ENCODE measurements around the gene WWP2.
"Not testable (repeated sequence)": the region's sequence is repeated elsewhere in the genome, so short reads cannot be mapped to it uniquely, and the experiment has no call there.

WWP2 gene

DNA sequence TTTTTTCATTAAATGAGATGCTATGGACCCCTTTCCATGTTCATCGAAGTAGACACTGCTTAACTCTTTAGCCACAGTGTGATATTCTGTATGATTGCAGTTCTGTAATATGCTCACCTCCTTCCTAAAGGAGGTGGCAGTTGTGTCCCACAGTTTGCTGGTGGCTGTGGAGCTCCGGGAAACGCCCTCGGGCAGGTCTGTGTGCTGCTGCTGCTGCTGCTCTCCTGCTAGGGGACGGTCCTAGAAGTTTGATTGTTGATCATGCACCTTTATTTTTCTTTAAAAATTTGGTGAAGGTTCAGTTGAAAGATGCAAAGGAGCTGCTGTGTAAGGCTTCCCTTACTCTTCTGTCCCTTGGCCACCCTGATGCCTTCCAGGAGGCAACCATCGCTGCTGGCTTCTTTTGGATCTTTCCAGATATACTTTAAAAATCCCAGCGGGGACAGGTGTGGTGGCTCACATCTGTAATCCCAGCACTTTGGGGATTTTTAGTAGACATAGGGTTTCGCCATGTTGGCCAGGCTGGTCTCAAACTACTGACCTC is 180.6 kb downstream of the WWP2 start:
- DNase-seq (ENCODE audit: low read depth in 2 of 2), result no peak

DNA sequence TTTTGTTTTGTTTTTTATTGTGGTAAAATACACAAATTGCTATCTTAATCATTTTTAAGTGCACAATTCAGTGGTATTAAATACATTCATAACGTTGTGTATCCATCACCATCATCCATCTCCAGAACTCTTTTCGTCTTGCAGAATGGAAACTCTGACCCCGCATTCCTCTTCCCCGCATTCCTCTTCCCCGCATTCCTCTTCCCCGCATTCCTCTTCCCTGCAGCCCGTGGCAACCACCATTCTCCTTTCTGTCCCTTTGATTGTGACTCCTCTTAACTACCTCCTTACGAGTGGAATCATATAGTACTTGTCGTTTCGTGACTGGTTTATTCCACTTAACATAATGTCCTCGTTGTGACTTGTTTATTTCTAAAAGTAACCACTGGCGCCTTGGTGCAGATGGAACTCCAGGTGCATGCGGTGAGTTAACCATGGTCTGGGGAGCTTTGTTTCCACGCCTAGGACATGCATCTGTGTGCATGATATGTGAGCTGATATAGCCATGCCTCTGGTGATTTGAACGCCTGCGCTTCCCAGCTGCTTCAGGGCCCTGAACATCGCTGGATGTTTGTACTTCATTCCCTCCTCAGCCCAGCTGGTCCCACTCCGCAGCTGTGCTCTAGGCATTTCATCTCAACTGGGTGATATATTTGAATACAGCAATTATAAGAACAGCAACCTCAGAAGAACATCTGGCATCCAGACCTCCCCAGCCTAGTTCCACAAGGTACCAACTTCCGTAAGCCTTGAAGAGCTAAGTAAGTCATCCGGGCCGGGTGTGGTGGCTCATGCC is 181.3 kb downstream of the WWP2 start:
- not testable (repeated sequence) for DNase-seq (ENCODE audit: low read depth in 2 of 2)

DNA sequence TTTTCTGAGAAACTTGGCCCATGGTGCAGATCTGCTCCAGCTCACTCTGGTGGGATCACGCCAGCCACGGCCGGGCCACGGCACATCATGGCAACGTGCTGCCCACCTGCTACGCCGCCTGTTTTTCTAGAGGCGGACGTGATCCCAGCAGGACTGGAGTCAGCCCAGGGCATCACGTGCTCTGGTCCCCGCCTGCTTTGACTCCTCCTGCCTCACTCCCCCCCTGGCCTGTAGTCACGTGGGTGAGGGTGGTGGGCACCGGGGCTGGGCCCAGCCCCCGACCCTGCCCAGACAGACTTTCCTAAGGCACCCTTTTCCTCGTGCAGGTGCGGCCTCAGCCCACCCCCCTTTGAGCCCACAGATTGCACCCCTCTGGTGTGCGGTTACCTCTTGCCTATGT is 188.3 kb downstream of the WWP2 start:
- DNase-seq (ENCODE audit: low read depth in 2 of 2), result not testable (repeated sequence)

DNA sequence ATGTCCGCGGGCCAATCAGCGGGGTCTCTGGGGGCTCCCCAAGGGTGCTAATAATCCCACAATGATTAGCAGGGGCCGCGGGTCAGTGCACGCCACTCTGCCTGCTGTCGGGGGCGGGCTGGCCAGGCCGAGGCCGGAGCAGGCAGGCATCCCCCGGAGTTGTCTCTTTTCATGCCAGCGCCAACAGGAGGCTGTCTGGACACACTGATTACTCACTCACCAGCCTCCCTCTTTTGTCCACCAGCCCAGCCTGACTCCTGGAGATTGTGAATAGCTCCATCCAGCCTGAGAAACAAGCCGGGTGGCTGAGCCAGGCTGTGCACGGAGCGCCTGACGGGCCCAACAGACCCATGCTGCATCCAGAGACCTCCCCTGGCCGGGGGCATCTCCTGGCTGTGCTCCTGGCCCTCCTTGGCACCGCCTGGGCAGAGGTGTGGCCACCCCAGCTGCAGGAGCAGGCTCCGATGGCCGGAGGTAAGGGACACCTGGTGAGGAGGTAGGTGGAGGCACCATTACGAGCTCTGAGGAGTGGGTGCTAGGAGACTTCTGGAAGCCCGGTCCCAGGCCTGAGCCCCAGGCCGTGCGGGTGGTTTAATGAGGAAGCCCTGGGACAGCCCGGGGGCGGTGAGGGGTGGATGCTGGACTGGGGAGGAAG is 189.0 kb downstream of the WWP2 start, which contains the start of gene CLEC18A:
CLEC18A (plus strand) TSS at position 318 of the 655 bp plus-strand sequence; CDS start at position 351, 33 bp downstream.
- DNase-seq (ENCODE audit: low read depth in 2 of 2), result not testable (repeated sequence)

DNA sequence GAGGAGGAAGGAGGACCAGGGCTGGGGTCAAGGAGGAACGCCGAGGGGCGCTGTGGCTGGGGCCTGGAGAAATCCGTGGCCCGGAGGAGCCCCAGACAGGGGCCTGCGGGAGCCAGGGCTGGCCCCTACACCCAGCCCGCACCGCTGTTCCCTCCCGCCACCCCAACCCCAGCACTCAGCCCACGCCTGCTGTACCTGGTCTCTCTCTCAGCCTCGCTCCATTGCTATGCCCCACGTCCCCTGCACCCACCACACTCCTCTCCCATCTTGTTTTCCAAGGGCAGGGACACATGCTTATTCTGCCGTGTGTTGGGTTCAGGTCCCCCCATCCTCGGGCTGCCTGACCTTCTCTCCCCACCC is 189.5 kb downstream of the WWP2 start:
- not testable (repeated sequence) for DNase-seq (ENCODE audit: low read depth in 2 of 2)

DNA sequence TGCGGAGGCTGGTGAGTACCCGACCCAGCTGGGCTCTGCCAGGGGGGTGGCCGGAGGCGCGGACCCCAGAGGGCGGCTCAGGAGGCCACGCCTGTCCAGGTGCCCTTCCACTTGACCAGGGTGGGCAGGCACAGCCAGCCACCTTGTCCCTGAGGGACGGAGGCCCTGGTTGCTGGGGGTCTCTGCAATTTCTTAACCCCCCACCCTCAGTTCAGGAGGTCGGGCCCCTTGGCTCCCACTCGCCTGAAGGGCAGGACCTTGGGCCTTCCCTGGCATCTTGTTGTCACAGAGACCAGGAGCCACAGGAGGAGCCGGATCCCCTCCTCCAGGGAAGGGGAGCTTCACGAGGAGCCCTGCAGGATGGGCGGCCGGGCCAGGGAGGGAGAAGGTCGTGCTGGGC is 190.0 kb downstream of the WWP2 start:
- not testable (repeated sequence) for DNase-seq (ENCODE audit: low read depth in 2 of 2)

DNA sequence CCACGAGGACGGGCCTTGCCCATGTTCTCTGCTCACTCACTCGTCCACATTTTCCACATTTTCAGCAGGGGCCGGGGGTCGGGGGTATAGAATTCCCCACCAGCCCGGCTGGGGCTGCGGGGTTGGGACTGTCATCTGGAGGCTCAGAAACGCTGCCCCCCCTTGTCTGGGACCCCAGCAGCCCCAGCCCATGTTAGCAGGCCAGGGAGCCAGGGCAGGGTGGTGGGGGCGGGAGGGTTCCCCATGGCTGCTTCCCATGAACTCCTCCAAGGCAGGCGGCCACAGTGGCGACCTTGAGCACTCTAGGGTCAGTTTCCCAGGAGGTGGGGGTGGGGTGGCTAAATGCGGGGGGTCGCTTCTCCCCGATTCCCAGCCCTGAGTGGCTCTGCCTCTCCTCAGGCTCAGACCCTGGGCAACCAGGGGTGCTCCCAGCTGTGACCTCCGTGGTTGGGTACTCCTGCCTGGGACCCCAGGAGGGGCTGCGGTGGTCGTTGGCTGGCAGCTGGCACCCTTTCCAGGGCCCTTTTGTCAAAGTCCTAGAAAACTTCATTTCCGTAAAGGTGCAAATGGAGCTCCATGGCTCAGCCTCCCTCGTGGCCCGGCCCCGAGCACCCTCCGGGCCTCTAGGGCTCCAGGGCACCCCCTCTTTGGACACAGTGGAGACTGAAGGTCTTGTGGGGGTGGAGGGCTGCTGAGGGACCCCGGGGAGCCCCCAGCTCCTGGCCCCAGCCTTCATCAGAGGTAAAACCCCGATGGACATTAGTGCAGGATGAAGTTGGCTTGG is 190.6 kb downstream of the WWP2 start:
- DNase-seq (ENCODE audit: low read depth in 2 of 2), result not testable (repeated sequence)

DNA sequence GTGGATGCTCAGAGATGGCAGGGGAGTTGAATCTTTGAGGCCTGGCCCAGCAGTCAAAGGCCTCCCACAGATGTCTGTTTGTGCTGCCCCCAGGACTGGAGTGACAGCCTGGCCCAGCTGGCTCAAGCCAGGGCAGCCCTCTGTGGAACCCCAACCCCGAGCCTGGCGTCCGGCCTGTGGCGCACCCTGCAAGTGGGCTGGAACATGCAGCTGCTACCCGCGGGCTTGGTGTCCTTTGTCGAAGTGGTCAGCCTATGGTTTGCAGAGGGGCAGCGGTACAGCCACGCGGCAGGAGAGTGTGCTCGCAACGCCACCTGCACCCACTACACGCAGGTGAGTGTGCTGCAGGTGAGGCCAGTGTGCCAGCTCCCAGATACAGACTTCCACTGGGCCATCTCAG is 192.1 kb downstream of the WWP2 start:
- not testable (repeated sequence) for DNase-seq (ENCODE audit: low read depth in 2 of 2)

DNA sequence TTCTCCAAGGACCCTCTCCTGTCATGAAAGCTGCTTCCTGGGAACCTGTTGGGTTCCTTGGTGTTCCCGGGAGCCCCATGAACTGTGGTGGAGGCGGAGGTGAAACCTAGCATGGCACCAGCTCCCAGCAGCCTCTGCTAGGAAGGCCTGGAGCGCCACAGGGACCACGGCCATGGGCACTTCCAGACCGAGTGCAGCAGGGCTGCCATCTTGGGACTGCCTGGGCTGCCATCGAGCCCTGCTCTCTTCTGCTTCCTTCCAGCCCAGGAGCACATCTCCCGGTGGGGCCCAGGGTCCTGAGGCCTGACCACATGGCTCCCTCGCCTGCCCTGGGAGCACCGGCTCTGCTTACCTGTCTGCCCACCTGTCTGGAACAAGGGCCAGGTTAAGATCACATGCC is 201.2 kb downstream of the WWP2 start:
- DNase-seq (ENCODE audit: low read depth in 2 of 2), result not testable (repeated sequence)

DNA sequence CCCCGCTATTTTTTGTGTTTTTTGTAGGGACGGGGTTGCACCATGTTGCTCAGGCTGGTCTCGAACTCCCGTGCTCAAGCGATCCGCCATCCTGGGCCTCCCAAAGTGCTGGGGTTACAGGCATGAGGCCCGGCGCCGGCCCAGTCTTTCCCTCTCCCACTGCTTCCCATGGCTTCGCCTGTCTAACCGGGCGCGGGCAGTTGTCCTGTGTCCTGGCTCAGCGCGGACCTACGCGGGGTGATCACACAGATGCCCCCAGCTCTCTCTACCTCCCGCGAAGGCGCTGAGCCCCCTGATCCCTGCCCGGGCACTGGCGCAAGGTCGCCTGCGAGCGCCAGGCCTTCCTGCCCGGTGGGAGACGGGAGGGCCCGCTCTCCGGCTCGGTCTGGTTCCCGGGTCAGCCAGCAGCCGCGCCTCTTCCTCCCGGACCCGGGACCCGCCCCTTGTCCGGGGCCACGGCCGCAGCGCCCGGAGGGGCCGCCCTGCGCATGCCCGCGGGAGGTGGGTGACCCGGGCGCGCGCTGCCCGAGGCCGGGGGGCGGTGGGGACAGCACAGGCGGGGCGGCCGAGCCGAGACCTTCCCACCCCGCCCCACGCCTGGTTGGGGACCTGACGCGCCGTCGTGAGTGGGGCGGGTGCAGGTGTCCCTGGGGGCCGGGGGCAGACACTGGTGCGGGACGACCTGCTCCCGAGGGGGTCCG is 203.0 kb downstream of the WWP2 start:
- not testable (repeated sequence) for DNase-seq (ENCODE audit: low read depth in 2 of 2)

DNA sequence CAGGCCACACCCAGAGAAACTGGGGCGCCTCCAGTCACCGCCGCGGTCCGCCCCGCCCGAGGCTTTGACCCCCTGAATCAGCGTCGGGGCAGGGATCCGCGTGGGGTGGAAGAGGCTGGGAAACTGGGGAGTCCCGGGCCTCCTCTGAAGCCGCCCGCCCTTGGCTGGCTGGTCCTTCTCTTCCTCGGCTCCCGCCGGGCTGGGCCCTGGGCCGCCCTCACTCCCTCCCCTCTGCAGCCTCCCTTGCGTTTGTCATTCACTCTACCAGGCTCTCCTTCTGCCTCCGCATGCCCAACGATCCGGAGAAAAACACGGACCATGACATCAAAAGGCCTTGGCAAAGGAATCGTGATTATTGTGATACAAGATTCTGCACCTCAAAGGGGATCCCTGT is 203.5 kb downstream of the WWP2 start:
- DNase-seq (ENCODE audit: low read depth in 2 of 2), result not testable (repeated sequence)

DNA sequence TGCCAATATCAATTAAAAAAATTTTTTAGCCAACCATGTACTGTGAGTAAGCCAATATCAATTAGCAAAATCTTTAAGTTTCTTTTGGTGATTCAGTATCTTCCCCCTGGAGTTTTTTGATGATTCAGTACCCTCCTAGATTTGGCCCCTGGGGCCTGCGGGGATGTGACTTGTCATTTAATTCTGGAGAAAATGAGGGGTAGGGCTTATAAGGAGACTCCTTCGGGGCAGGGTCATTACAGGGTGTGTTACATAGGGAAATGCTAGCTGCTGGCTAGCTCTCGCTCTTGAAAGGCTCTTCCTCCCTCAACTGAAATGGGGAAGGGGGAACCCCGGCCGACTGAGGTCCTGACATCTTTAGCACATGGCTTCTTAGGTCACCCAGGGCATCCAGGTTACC is 205.6 kb downstream of the WWP2 start:
- DNase-seq (ENCODE audit: low read depth in 2 of 2), result not testable (repeated sequence)

DNA sequence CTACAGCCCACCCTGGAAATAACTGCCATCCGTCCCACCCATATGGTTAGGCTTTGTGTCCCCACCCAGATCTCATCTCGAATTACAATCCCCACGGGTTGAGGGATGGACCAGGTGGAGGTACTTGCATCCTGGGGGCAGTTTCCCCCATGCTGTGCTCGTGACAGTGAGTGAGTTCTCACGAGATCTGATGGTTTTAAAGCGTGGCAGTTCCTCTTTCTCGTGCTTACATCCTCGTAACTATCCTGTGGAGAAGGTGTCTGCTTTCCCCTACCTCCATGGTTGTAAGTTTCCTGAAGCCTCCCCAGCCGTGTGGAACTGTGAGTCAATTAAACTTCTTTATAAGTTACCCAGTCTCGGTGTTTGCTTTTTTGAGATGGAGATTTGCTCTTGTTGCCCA is 206.0 kb downstream of the WWP2 start:
- not testable (repeated sequence) for DNase-seq (ENCODE audit: low read depth in 2 of 2)

DNA sequence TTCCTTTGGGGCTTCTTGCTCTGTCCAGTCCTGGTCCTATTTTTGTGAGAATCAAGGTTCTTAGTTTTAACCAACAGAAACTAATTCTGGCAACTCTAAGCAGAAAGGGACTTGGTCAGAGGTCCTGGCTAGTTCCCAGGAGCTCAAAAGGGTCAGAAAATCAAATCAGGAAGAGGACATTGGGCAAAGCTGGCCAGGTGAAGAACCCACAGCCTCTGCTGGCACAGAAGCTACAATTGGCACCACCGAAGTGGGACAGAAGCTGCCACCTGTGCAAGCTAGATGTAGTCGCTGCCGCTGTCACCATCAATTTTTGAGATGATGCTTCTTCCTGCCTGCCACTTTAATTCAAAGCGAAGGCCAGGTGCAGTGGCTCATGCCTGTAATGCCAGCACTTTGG is 207.5 kb downstream of the WWP2 start:
- DNase-seq (ENCODE audit: low read depth in 2 of 2), result not testable (repeated sequence)

DNA sequence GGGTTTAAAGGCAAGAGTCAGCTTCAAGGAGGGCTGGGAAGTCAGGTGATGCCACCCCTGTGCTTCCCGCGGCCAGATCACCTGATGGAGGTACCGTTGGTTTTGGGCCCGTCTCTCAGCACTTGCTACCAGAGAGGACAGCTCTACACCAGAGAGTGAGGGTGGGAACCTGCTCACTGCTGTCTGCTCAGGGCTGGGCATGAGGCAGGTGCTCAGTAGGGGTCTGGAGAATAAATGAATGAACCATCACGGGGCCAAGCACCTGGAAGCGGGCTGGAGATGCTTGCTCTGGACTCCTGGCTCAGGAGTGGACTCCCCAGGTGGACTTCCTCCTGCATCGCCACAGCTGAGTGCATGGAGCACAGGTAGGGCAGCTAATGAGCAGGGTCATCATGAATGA is 210.0 kb downstream of the WWP2 start:
- not testable (repeated sequence) for DNase-seq (ENCODE audit: low read depth in 2 of 2)

DNA sequence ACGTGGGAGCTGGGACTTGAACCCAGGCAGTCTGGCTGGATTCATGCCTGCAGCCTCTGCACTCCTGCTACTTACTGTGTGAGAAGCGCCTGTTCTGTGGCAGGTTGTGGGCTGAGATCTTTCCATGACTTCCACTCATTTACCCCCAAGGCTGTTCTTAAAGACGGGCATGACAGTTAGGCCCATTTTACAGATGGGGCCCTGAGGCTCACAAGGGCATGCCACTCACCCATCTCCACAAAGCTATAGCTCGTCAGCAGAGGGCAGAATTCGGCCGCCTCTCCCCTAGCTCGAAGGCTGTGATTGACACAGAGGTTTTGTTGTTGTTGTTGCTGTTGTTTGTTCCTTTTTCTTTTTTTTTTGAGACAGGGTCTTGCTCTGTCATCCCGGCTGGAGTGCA is 210.8 kb downstream of the WWP2 start:
- not testable (repeated sequence) for DNase-seq (ENCODE audit: low read depth in 2 of 2)

DNA sequence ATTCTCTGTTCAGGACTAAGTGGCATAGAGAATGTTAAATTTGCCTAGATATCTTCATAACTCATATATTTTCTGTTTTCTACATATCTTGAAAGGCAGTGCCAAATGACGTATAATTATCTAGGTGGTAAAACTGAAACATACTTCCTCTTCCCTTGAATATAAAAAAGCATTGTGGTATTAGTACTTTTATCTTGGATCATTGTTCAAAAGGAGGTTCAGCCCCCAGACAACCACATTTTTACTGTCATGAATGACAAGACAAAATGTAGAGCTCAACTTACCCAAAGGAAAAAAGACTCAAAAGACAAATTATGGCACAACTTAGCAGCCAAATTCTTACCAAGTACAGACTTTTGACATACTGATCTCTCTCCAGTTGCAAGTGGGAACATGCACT is 223.1 kb downstream of the WWP2 start:
- not testable (repeated sequence) for DNase-seq (ENCODE audit: low read depth in 2 of 2)
